ENCODE results near the gene GRIFIN.

DNA sequence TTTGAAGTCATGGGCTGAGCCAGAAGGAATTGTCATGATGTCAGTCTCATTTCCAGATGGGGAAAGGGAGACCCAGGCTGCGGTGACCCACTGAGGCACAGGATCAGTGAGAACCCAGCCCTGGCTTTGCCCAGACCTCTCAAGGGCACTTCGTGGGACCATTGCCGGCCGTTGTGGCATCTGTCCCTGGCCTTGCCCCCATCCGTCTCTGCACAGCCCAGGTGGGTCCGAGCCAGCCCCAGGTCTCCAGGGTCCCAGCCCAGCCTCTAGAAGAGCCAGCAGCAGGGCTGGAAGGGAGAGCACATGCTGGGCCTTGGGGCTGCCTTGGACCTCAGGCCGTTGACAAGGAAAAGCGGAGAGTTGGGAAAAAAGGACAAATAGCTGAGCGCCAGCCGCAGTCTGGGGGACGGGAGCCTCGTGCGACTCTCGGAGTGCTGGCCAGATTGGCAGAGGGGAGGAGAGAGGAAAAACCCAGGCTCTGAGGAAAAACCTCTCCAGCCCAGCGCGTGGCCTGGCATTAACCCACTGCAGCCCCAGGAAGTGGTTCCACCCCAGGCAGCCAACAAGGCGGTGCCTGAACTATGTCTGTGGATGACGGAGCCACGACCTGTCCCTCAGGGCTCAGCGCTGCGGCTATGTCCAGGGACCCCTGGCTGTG lies 30.2 kb downstream of the GRIFIN start:
- no peak for TF ChIP-seq EZH2phosphoT487 (IDR thresholded peaks at IDR 0.05; ENCODE audit: low read length)
- TF ChIP-seq, protein P1, sequence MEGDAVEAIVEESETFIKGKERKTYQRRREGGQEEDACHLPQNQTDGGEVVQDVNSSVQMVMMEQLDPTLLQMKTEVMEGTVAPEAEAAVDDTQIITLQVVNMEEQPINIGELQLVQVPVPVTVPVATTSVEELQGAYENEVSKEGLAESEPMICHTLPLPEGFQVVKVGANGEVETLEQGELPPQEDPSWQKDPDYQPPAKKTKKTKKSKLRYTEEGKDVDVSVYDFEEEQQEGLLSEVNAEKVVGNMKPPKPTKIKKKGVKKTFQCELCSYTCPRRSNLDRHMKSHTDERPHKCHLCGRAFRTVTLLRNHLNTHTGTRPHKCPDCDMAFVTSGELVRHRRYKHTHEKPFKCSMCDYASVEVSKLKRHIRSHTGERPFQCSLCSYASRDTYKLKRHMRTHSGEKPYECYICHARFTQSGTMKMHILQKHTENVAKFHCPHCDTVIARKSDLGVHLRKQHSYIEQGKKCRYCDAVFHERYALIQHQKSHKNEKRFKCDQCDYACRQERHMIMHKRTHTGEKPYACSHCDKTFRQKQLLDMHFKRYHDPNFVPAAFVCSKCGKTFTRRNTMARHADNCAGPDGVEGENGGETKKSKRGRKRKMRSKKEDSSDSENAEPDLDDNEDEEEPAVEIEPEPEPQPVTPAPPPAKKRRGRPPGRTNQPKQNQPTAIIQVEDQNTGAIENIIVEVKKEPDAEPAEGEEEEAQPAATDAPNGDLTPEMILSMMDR (IDR thresholded peaks at IDR 0.05; ENCODE audit: low read length) = no peak
